ENCODE measurements around the gene FHIT.

FHIT gene

GRCh38 chr3:61146010-61146890 is 105.0 kb downstream of the FHIT start:
- H2BK5ac ChIP-seq (ENCODE audit: low read length), result no peak overlapping the region
- WGBS (ENCODE audit: extremely low coverage, insufficient coverage, low lambda C conversion rate), result no CpG with 5 or more reads among the region's 3 CpGs
- no peaks in the 10 kb centered on the region for H3K79me2 ChIP-seq (ENCODE audit: control insufficient read depth, insufficient read depth, low read length)
- no peaks in the 10 kb centered on the region for H3K27me3 ChIP-seq (ENCODE audit: insufficient read depth, low read length, poor library complexity)
- no peak overlapping the region for H2BK15ac ChIP-seq (replicated peaks; ENCODE audit: low read depth)
- H3K4me3 ChIP-seq (ENCODE audit: low read length), result no peak overlapping the region
- no peaks in the 10 kb centered on the region for H3K79me1 ChIP-seq (ENCODE audit: low read length)
- H2BK120ac ChIP-seq (ENCODE audit: low read depth, low read length), result no peak overlapping the region
- H3K56ac ChIP-seq (ENCODE audit: low read length), result no peak overlapping the region
- H3K36me3 ChIP-seq (ENCODE audit: control insufficient read depth, insufficient read depth, low read length), result no peaks in the 10 kb centered on the region
- no peak overlapping the region for H3K9ac ChIP-seq (ENCODE audit: low read length)
- no peak for DNase-seq
- H4K8ac ChIP-seq (ENCODE audit: low read depth, low read length), result no peak overlapping the region
- H3K4me1 ChIP-seq (ENCODE audit: control insufficient read depth, low read depth, low read length), result peaks cover 3% of the 10 kb centered on the region
- H3K4me2 ChIP-seq (ENCODE audit: low read length), result no peak overlapping the region
- H3K23ac ChIP-seq (ENCODE audit: low read length), result no peak overlapping the region
- no peak overlapping the region for H3K4ac ChIP-seq (ENCODE audit: low read depth, low read length)
- no peak overlapping the region for H3K27ac ChIP-seq (ENCODE audit: low read depth, low read length)
- no peak overlapping the region for H3K18ac ChIP-seq (ENCODE audit: low read length)
- H2AK5ac ChIP-seq (ENCODE audit: low read length), result no peak overlapping the region
- no peak overlapping the region for H4K5ac ChIP-seq (ENCODE audit: low read length)

- Histone ChIP-seq H4K8ac (ENCODE audit: low read depth, low read length) (no peak overlapping the region), H3K4ac (ENCODE audit: low read depth, low read length) (no peak overlapping the region), H3K4me3 (ENCODE audit: low read length) (no peak overlapping the region), H3K18ac (ENCODE audit: low read length) (no peak overlapping the region), H2AK5ac (ENCODE audit: low read length) (no peak overlapping the region), H2BK120ac (ENCODE audit: low read depth, low read length) (peak overlapping the region; percentile 21), H3K23ac (ENCODE audit: low read length) (no peak overlapping the region), H3K36me3 (ENCODE audit: control insufficient read depth, insufficient read depth, low read length) (no peaks in the 10 kb centered on the region), H3K9ac (ENCODE audit: low read length) (no peak overlapping the region), H2BK5ac (ENCODE audit: low read length) (no peak overlapping the region), H2BK15ac (replicated peaks; ENCODE audit: low read depth) (peak overlapping the region; percentile 98), H3K79me1 (ENCODE audit: low read length) (no peaks in the 10 kb centered on the region), H3K79me2 (ENCODE audit: control insufficient read depth, insufficient read depth, low read length) (no peaks in the 10 kb centered on the region), H3K4me1 (ENCODE audit: control insufficient read depth, low read depth, low read length) (peaks cover 3% of the 10 kb centered on the region), H4K5ac (ENCODE audit: low read length) (no peak overlapping the region), H3K27ac (ENCODE audit: low read depth, low read length) (peak overlapping the region; percentile 82), H3K56ac (ENCODE audit: low read length) (no peak overlapping the region), H3K27me3 (ENCODE audit: insufficient read depth, low read length, poor library complexity) (no peaks in the 10 kb centered on the region), H3K4me2 (ENCODE audit: low read length) (no peak overlapping the region)
- no CpG with 5 or more reads among the region's 3 CpGs for WGBS (ENCODE audit: extremely low coverage, insufficient coverage, low lambda C conversion rate)
- DNase-seq, result peak; percentile 71
These were observed 109.6 kb downstream of the FHIT start for GRCh38 chr3:61141697-61142096.

- H3K4ac ChIP-seq (ENCODE audit: low read depth, low read length), result no peak overlapping the region
- no peaks in the 10 kb centered on the region for H3K79me1 ChIP-seq (ENCODE audit: low read length)
- H3K4me3 ChIP-seq (ENCODE audit: low read length), result no peak overlapping the region
- H2AK5ac ChIP-seq (ENCODE audit: low read length), result no peak overlapping the region
- H4K8ac ChIP-seq (ENCODE audit: low read depth, low read length), result no peak overlapping the region
- no peak overlapping the region for H3K23ac ChIP-seq (ENCODE audit: low read length)
- H3K9ac ChIP-seq (ENCODE audit: low read length), result no peak overlapping the region
- H3K79me2 ChIP-seq (ENCODE audit: control insufficient read depth, insufficient read depth, low read length), result no peaks in the 10 kb centered on the region
- no peak overlapping the region for H3K4me2 ChIP-seq (ENCODE audit: low read length)
- peaks cover 3% of the 10 kb centered on the region for H3K4me1 ChIP-seq (ENCODE audit: control insufficient read depth, low read depth, low read length)
- H3K18ac ChIP-seq (ENCODE audit: low read length), result peak overlapping the region; percentile 68
- H3K56ac ChIP-seq (ENCODE audit: low read length), result no peak overlapping the region
- H4K5ac ChIP-seq (ENCODE audit: low read length), result no peak overlapping the region
- WGBS (ENCODE audit: extremely low coverage, insufficient coverage, low lambda C conversion rate), result no CpG with 5 or more reads among the region's 4 CpGs
- no peak overlapping the region for H2BK120ac ChIP-seq (ENCODE audit: low read depth, low read length)
- H2BK15ac ChIP-seq (replicated peaks; ENCODE audit: low read depth), result peak overlapping the region; percentile 98
- no peaks in the 10 kb centered on the region for H3K36me3 ChIP-seq (ENCODE audit: control insufficient read depth, insufficient read depth, low read length)
- H3K27me3 ChIP-seq (ENCODE audit: insufficient read depth, low read length, poor library complexity), result no peaks in the 10 kb centered on the region
- peak; percentile 88 for DNase-seq
- no peak overlapping the region for H2BK5ac ChIP-seq (ENCODE audit: low read length)
- peak overlapping the region; percentile 82 for H3K27ac ChIP-seq (ENCODE audit: low read depth, low read length)
These were observed 110.0 kb downstream of the FHIT start for GRCh38 chr3:61141227-61141626.

- no peak for DNase-seq
- H4K5ac ChIP-seq (ENCODE audit: low read length), result no peak overlapping the region
- H3K9ac ChIP-seq (ENCODE audit: low read length), result no peak overlapping the region
- no peak overlapping the region for H3K56ac ChIP-seq (ENCODE audit: low read length)
- no peaks in the 10 kb centered on the region for H3K79me1 ChIP-seq (ENCODE audit: low read length)
- H2BK15ac ChIP-seq (replicated peaks; ENCODE audit: low read depth), result no peak overlapping the region
- H3K79me2 ChIP-seq (ENCODE audit: control insufficient read depth, insufficient read depth, low read length), result no peaks in the 10 kb centered on the region
- no peaks in the 10 kb centered on the region for H3K36me3 ChIP-seq (ENCODE audit: control insufficient read depth, insufficient read depth, low read length)
- H3K18ac ChIP-seq (ENCODE audit: low read length), result no peak overlapping the region
- no CpG with 5 or more reads among the region's 4 CpGs for WGBS (ENCODE audit: extremely low coverage, insufficient coverage, low lambda C conversion rate)
- H3K27ac ChIP-seq (ENCODE audit: low read depth, low read length), result no peak overlapping the region
- H3K4ac ChIP-seq (ENCODE audit: low read depth, low read length), result no peak overlapping the region
- H2AK5ac ChIP-seq (ENCODE audit: low read length), result no peak overlapping the region
- no peak overlapping the region for H3K4me3 ChIP-seq (ENCODE audit: low read length)
- no peak overlapping the region for H2BK5ac ChIP-seq (ENCODE audit: low read length)
- no peak overlapping the region for H4K8ac ChIP-seq (ENCODE audit: low read depth, low read length)
- H3K4me1 ChIP-seq (ENCODE audit: control insufficient read depth, low read depth, low read length), result peaks cover 3% of the 10 kb centered on the region
- H3K23ac ChIP-seq (ENCODE audit: low read length), result no peak overlapping the region
- no peak overlapping the region for H2BK120ac ChIP-seq (ENCODE audit: low read depth, low read length)
- no peak overlapping the region for H3K4me2 ChIP-seq (ENCODE audit: low read length)
- H3K27me3 ChIP-seq (ENCODE audit: insufficient read depth, low read length, poor library complexity), result no peaks in the 10 kb centered on the region
These were observed 111.6 kb downstream of the FHIT start for GRCh38 chr3:61139686-61140085.

GRCh38 chr3:61138401-61138800 is 112.9 kb downstream of the FHIT start:
- H3K27ac ChIP-seq (ENCODE audit: low read depth, low read length), result no peak overlapping the region
- H3K56ac ChIP-seq (ENCODE audit: low read length), result no peak overlapping the region
- no peaks in the 10 kb centered on the region for H3K36me3 ChIP-seq (ENCODE audit: control insufficient read depth, insufficient read depth, low read length)
- no peak for DNase-seq
- H4K5ac ChIP-seq (ENCODE audit: low read length), result no peak overlapping the region
- H3K9ac ChIP-seq (ENCODE audit: low read length), result no peak overlapping the region
- H2BK5ac ChIP-seq (ENCODE audit: low read length), result no peak overlapping the region
- H3K4me2 ChIP-seq (ENCODE audit: low read length), result no peak overlapping the region
- no peak overlapping the region for H4K8ac ChIP-seq (ENCODE audit: low read depth, low read length)
- no CpG with 5 or more reads among the region's 5 CpGs for WGBS (ENCODE audit: extremely low coverage, insufficient coverage, low lambda C conversion rate)
- no peak overlapping the region for H3K23ac ChIP-seq (ENCODE audit: low read length)
- H2BK120ac ChIP-seq (ENCODE audit: low read depth, low read length), result no peak overlapping the region
- H2AK5ac ChIP-seq (ENCODE audit: low read length), result no peak overlapping the region
- H3K4me3 ChIP-seq (ENCODE audit: low read length), result no peak overlapping the region
- peaks cover 3% of the 10 kb centered on the region for H3K4me1 ChIP-seq (ENCODE audit: control insufficient read depth, low read depth, low read length)
- H3K79me2 ChIP-seq (ENCODE audit: control insufficient read depth, insufficient read depth, low read length), result no peaks in the 10 kb centered on the region
- H3K79me1 ChIP-seq (ENCODE audit: low read length), result no peaks in the 10 kb centered on the region
- H3K18ac ChIP-seq (ENCODE audit: low read length), result no peak overlapping the region
- H3K4ac ChIP-seq (ENCODE audit: low read depth, low read length), result no peak overlapping the region
- no peak overlapping the region for H2BK15ac ChIP-seq (replicated peaks; ENCODE audit: low read depth)
- H3K27me3 ChIP-seq (ENCODE audit: insufficient read depth, low read length, poor library complexity), result no peaks in the 10 kb centered on the region

GRCh38 chr3:61136191-61136590 is 115.1 kb downstream of the FHIT start:
- H3K4ac ChIP-seq (ENCODE audit: low read depth, low read length), result no peak overlapping the region
- no peaks in the 10 kb centered on the region for H3K79me1 ChIP-seq (ENCODE audit: low read length)
- H2AK5ac ChIP-seq (ENCODE audit: low read length), result no peak overlapping the region
- no peak overlapping the region for H3K18ac ChIP-seq (ENCODE audit: low read length)
- no peak overlapping the region for H2BK120ac ChIP-seq (ENCODE audit: low read depth, low read length)
- H3K4me3 ChIP-seq (ENCODE audit: low read length), result no peak overlapping the region
- no peak overlapping the region for H3K4me2 ChIP-seq (ENCODE audit: low read length)
- no peaks in the 10 kb centered on the region for H3K36me3 ChIP-seq (ENCODE audit: control insufficient read depth, insufficient read depth, low read length)
- H4K5ac ChIP-seq (ENCODE audit: low read length), result no peak overlapping the region
- H3K9ac ChIP-seq (ENCODE audit: low read length), result no peak overlapping the region
- H3K27me3 ChIP-seq (ENCODE audit: insufficient read depth, low read length, poor library complexity), result no peaks in the 10 kb centered on the region
- H3K56ac ChIP-seq (ENCODE audit: low read length), result no peak overlapping the region
- H4K8ac ChIP-seq (ENCODE audit: low read depth, low read length), result no peak overlapping the region
- no peaks in the 10 kb centered on the region for H3K79me2 ChIP-seq (ENCODE audit: control insufficient read depth, insufficient read depth, low read length)
- H2BK15ac ChIP-seq (replicated peaks; ENCODE audit: low read depth), result no peak overlapping the region
- H3K27ac ChIP-seq (ENCODE audit: low read depth, low read length), result no peak overlapping the region
- H3K23ac ChIP-seq (ENCODE audit: low read length), result no peak overlapping the region
- DNase-seq, result no peak
- no peaks in the 10 kb centered on the region for H3K4me1 ChIP-seq (ENCODE audit: control insufficient read depth, low read depth, low read length)
- WGBS (ENCODE audit: extremely low coverage, insufficient coverage, low lambda C conversion rate), result no CpG with 5 or more reads among the region's 5 CpGs
- H2BK5ac ChIP-seq (ENCODE audit: low read length), result no peak overlapping the region
